DOHH2 (cell line): ENCODE measurements around the gene EIF1AD.

ENCODE experiments used
- H3F3A ChIP-seq: fragments of 200-600 bp; sonication (generic), shearing (Covaris generic); 2 replicates; pipeline ENCODE4 v1.6.0; 2016; ENCODE audit warnings: antibody characterized with exemption, mild to moderate bottlenecking; ENCODE audit not compliant: control insufficient read depth, insufficient read depth
- H3K27ac ChIP-seq: fragments of 200-600 bp; sonication (generic); 2 replicates; pipeline ENCODE4 v1.5.1; 2014; ENCODE audit warnings: low read depth, mild to moderate bottlenecking, low read length, moderate library complexity
- H3K27me3 ChIP-seq: fragments of 200-600 bp; sonication (generic); 2 replicates; pipeline ENCODE4 v1.6.1; 2014; ENCODE audit warnings: mild to moderate bottlenecking, low read length, mixed read lengths; ENCODE audit not compliant: control insufficient read depth
- H3K36me3 ChIP-seq: fragments of 200-600 bp; sonication (generic); 2 replicates; pipeline ENCODE4 v1.6.1; 2014; ENCODE audit warnings: mild to moderate bottlenecking, low read length, moderate library complexity, mixed read lengths; ENCODE audit not compliant: control insufficient read depth
- H3K4me1 ChIP-seq: fragments of 200-600 bp; sonication (generic); 2 replicates; pipeline ENCODE4 v1.6.1; 2014; ENCODE audit warnings: mild to moderate bottlenecking, low read length, mixed read lengths; ENCODE audit not compliant: control insufficient read depth
- H3K4me2 ChIP-seq: fragments of 200-600 bp; sonication (generic); 2 replicates; pipeline ENCODE4 v1.6.0; 2014; ENCODE audit warnings: mild to moderate bottlenecking, low read length, moderate library complexity
- H3K4me3 ChIP-seq: fragments of 200-600 bp; sonication (generic); 2 replicates; pipeline ENCODE4 v1.5.1; 2014; ENCODE audit warnings: mild to moderate bottlenecking, low read length, mixed read lengths
- H3K79me2 ChIP-seq: fragments of 200-600 bp; sonication (generic); 2 replicates; pipeline ENCODE4 v1.6.1; 2014; ENCODE audit warnings: mild to moderate bottlenecking, low read length, mixed read lengths; ENCODE audit not compliant: control insufficient read depth
- H3K9me2 ChIP-seq: fragments of 200-600 bp; sonication (generic); replicated peaks from 2 replicates; pipeline ENCODE4 v1.6.1; 2014; ENCODE audit warnings: mild to moderate bottlenecking, low read length, mixed read lengths; ENCODE audit not compliant: control insufficient read depth
- H3K9me3 ChIP-seq: fragments of 200-600 bp; sonication (generic); 2 replicates; pipeline ENCODE4 v1.6.1; 2014; ENCODE audit warnings: antibody characterized with exemption, low read length, mixed read lengths; ENCODE audit not compliant: control insufficient read depth, insufficient read depth
- H4K20me1 ChIP-seq: fragments of 200-600 bp; sonication (generic); 2 replicates; pipeline ENCODE4 v1.6.0; 2014; ENCODE audit warnings: low read depth, mild to moderate bottlenecking, antibody characterized with exemption, low read length, moderate library complexity; ENCODE audit not compliant: control insufficient read depth, insufficient read depth
- EZH2phosphoT487 ChIP-seq: fragments of 200-600 bp; sonication (generic); IDR thresholded peaks from 2 replicates; pipeline ENCODE4 v1.6.1; 2017; ENCODE audit warnings: borderline replicate concordance, mild to moderate bottlenecking, antibody characterized with exemption, low read length, moderate library complexity, mixed read lengths
- TF ChIP-seq, protein P1 (sequence below): fragments of 200-600 bp; sonication (generic); IDR thresholded peaks from one replicate; pipeline ENCODE4 v1.5.1; 2014; ENCODE audit warnings: antibody characterized with exemption, mild to moderate bottlenecking, low read depth, low read length; ENCODE audit not compliant: poor library complexity, severe bottlenecking

The EIF1AD gene

GRCh38 chr11:66045177-66045639, 43.3 kb upstream of the EIF1AD start:
- Histone ChIP-seq H4K20me1 (no peaks in the 10 kb centered on the region), H3K27ac (no peak overlapping the region), H3K4me2 (peak overlapping the region; percentile 50), H3K4me1 (peaks cover 15% of the 10 kb centered on the region), H3K9me3 (no peaks in the 10 kb centered on the region), H3K9me2 (no peaks in the 10 kb centered on the region), H3K36me3 (no peaks in the 10 kb centered on the region), H3F3A (no peaks in the 10 kb centered on the region; the same call in 1 of the 2 replicates), H3K4me3 (peak overlapping the region; percentile 34), H3K79me2 (no peaks in the 10 kb centered on the region), H3K27me3 (no peaks in the 10 kb centered on the region; the same call in 1 of the 2 replicates)
- no peak for TF ChIP-seq EZH2phosphoT487
- TF ChIP-seq, protein P1, sequence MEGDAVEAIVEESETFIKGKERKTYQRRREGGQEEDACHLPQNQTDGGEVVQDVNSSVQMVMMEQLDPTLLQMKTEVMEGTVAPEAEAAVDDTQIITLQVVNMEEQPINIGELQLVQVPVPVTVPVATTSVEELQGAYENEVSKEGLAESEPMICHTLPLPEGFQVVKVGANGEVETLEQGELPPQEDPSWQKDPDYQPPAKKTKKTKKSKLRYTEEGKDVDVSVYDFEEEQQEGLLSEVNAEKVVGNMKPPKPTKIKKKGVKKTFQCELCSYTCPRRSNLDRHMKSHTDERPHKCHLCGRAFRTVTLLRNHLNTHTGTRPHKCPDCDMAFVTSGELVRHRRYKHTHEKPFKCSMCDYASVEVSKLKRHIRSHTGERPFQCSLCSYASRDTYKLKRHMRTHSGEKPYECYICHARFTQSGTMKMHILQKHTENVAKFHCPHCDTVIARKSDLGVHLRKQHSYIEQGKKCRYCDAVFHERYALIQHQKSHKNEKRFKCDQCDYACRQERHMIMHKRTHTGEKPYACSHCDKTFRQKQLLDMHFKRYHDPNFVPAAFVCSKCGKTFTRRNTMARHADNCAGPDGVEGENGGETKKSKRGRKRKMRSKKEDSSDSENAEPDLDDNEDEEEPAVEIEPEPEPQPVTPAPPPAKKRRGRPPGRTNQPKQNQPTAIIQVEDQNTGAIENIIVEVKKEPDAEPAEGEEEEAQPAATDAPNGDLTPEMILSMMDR: peak; percentile 94

GRCh38 chr11:66044757-66045156, 42.8 kb upstream of the EIF1AD start:
- Histone ChIP-seq H4K20me1 (no peaks in the 10 kb centered on the region), H3K79me2 (no peaks in the 10 kb centered on the region), H3F3A (no peaks in the 10 kb centered on the region; the same call in 1 of the 2 replicates), H3K4me1 (peaks cover 15% of the 10 kb centered on the region), H3K4me3 (peak overlapping the region; percentile 34), H3K9me3 (no peaks in the 10 kb centered on the region), H3K27me3 (no peaks in the 10 kb centered on the region; the same call in 1 of the 2 replicates), H3K9me2 (no peaks in the 10 kb centered on the region), H3K27ac (no peak overlapping the region), H3K4me2 (peak overlapping the region; percentile 50), H3K36me3 (no peaks in the 10 kb centered on the region)
- TF ChIP-seq, protein P1: no peak
- TF ChIP-seq EZH2phosphoT487: no peak

GRCh38 chr11:66042996-66043906, 41.3 kb upstream of the EIF1AD start:
- Histone ChIP-seq H3K27ac (no peak overlapping the region), H4K20me1 (no peaks in the 10 kb centered on the region), H3K9me3 (no peaks in the 10 kb centered on the region), H3K4me2 (no peak overlapping the region), H3K27me3 (no peaks in the 10 kb centered on the region; the same call in 1 of the 2 replicates), H3K36me3 (no peaks in the 10 kb centered on the region), H3K4me1 (peaks cover 8% of the 10 kb centered on the region), H3F3A (no peaks in the 10 kb centered on the region; the same call in 1 of the 2 replicates), H3K4me3 (no peak overlapping the region), H3K79me2 (no peaks in the 10 kb centered on the region), H3K9me2 (no peaks in the 10 kb centered on the region)
- no peak for TF ChIP-seq EZH2phosphoT487
- TF ChIP-seq, protein P1: no peak
